ENCODE measurements around the gene PNKD. TPM values are rescaled to one million over a fixed set of nuclear protein-coding genes. Genes with fewer than 3 reads are reported as not detected.

PNKD gene
- total RNA-seq, 4 donors from 2014 or later: 63.9 to 690 (median 70.4) TPM

DNA sequence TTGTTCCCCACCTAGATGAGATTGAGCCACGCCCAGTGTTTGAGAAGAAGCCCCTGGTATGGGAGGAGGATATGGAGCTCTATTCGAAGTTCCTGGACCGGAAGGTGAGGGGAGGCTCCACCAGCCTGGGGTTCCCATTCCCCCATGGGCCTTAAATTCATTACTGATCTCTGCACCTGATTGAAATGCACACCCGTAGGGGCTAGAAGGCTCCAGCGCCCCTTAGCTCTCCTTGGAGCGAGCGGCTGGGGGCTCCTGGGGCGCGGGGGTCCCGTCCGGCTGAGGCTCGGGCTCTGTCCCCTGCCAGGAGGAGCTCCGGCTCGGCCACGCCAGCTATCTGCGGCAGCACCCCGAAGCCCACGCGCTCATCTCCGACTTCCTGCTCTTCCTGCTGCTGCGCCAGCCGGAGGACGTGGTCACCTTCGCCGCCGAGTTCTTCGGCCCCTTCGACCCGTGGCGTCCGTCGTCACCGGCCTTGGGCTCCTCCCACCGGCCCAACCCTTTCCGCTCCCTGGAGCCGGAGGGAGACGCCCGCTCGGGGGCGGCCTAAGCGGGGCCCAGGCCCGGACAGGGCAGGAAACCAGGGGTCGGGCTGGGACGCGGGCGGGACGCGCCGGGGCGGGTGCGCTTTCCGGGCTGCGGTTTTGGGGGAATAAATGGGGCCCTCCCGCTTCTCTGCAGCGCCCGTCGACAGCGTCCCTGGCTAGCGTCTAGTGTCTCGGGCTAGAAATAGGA, 97.3 kb downstream of the PNKD start:
- TF ChIP-seq, protein P1, sequence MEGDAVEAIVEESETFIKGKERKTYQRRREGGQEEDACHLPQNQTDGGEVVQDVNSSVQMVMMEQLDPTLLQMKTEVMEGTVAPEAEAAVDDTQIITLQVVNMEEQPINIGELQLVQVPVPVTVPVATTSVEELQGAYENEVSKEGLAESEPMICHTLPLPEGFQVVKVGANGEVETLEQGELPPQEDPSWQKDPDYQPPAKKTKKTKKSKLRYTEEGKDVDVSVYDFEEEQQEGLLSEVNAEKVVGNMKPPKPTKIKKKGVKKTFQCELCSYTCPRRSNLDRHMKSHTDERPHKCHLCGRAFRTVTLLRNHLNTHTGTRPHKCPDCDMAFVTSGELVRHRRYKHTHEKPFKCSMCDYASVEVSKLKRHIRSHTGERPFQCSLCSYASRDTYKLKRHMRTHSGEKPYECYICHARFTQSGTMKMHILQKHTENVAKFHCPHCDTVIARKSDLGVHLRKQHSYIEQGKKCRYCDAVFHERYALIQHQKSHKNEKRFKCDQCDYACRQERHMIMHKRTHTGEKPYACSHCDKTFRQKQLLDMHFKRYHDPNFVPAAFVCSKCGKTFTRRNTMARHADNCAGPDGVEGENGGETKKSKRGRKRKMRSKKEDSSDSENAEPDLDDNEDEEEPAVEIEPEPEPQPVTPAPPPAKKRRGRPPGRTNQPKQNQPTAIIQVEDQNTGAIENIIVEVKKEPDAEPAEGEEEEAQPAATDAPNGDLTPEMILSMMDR (IDR thresholded peaks at IDR 0.05): peak in 1 of 6 experiments; percentile 5
- TF ChIP-seq POLR2A (IDR thresholded peaks at IDR 0.05): peak; percentile 87 to 94
- Histone ChIP-seq H3K9me3 (no peaks in the 10 kb centered on the region), H3K27me3 (no peaks in the 10 kb centered on the region), H3K36me3 (no peaks in the 10 kb centered on the region), H3K4me3 (peak overlapping the region; percentile 52 to 63 (median 53)), H3K27ac (peak overlapping the region; percentile 84 to 88 (median 86)), H3K4me1 (no peaks in the 10 kb centered on the region)
- DNase-seq: peak; percentile 79 to 95 (median 92)

DNA sequence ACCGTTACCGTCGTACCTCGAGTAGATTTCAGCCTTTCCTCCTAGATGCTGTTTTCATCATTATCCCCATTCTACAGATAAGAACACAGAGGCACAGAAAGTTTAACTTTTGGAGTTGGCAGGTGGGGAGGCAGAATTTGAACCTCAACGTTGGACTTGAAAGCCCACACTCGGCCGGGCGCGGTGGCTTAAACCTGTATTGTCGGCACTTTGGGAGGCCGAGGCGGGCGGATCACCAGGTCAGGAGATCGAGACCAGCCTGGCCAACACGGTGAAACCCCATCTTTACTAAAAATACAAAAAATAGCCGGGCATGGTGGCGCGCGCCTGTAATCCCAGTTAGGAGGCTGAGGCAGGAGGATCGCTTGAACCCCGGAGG, 97.8 kb downstream of the PNKD start:
- peak in 1 of 3 donors; percentile 47 for DNase-seq
- Histone ChIP-seq H3K9me3 (no peaks in the 10 kb centered on the region), H3K4me3 (peak overlapping the region; percentile 52 to 63 (median 53)), H3K27me3 (no peaks in the 10 kb centered on the region), H3K4me1 (no peaks in the 10 kb centered on the region), H3K36me3 (no peaks in the 10 kb centered on the region), H3K27ac (peak overlapping the region; percentile 84 to 88 (median 86))
- no peak for TF ChIP-seq POLR2A (IDR thresholded peaks at IDR 0.05)
- TF ChIP-seq, protein P1 (IDR thresholded peaks at IDR 0.05): no peak

DNA sequence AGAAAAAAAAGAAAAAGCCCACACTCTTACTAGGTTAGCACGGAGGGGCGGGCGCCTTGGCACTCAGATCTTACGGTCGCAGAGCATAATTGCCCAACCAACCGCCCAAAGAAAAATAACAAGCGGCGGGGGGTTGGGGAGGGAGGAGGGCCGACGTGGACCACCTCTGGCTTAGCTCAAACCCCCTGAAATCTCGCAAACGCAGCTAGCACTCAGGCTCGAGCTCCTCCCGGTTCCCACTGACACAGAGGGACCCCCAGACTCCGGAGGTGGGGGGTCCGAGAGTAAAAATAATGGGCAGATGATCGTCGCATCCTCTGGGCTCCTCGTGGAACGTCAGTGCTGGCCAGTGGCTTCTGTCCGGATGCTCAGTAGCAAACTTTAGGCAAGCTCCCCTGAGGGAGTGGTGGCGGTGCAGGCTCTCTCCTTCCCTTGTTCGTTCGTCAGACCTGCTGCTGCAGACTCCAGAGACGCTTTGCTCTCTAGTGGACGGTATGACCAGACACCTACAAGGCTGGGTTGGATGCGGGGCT, 98.4 kb downstream of the PNKD start:
- H3K4me1 ChIP-seq: no peaks in the 10 kb centered on the region
- no peaks in the 10 kb centered on the region for H3K36me3 ChIP-seq
- peak in 1 of 3 donors; percentile 52 for DNase-seq
- peak overlapping the region; percentile 71 to 88 (median 85) for H3K27ac ChIP-seq
- H3K4me3 ChIP-seq: peak overlapping the region in 1 of 4 donors; percentile 53
- no peaks in the 10 kb centered on the region for H3K9me3 ChIP-seq
- H3K27me3 ChIP-seq: no peaks in the 10 kb centered on the region
- TF ChIP-seq, protein P1 (IDR thresholded peaks at IDR 0.05): no peak
- TF ChIP-seq POLR2A (IDR thresholded peaks at IDR 0.05): no peak

DNA sequence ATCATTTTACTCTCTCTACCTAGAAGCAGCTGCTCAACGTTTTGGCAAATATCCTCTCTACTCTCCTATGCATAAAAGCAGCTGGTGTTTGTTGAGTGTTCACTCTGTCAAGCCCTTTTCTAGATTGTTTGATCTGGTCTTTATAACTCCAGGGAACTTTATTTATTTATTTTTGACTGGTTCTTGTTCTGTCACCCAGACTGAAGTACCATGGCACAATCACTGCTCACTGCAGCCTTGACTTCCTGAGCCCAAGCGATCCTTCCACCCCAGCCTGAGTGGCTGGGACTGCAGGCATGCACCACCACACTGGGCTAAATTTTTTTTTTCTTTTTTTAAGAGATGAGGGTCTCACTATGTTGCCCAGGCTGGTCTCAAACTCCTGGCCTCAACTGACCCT, 99.0 kb downstream of the PNKD start:
- H3K9me3 ChIP-seq: no peaks in the 10 kb centered on the region
- no peak for DNase-seq
- H3K27ac ChIP-seq: peak overlapping the region in 2 of 4 donors; percentile 71 to 86
- TF ChIP-seq, protein P1 (IDR thresholded peaks at IDR 0.05): no peak
- TF ChIP-seq POLR2A (IDR thresholded peaks at IDR 0.05): no peak
- no peaks in the 10 kb centered on the region for H3K4me1 ChIP-seq
- H3K27me3 ChIP-seq: no peaks in the 10 kb centered on the region
- H3K4me3 ChIP-seq: no peak overlapping the region
- H3K36me3 ChIP-seq: no peaks in the 10 kb centered on the region

DNA sequence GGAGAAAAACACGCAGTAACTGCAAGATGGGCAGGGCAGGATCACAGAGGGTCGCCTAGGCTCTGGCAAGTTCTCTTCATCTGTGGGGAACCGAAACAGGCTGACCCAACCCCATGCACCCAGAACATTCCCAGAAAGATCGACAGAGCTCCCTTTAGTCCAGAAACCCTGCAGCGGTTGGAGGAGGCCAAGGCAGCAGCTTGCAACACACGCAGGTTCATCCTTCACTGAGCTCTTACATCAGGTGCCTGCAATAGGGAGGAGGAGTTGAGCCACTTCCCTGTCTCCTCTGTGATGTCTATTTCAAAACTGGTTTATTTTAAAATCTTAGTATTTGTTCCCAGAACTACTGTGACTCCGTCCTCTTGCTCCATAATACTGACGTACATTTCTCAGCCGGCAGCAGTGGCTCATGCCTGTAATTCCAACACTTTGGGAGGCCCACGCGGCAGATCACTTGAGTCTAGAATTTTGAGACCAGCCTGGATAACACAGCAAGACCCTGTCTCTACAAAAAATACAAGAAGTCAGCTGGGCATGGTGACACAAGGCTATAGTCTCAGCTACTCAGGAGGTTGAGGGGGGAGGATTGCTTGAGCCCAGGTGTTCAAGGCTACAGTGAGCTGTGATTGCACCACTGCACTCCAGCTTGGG, 100.2 kb downstream of the PNKD start:
- H3K27ac ChIP-seq: peak overlapping the region in 3 of 4 donors; percentile 40 to 86 (median 78)
- H3K9me3 ChIP-seq: no peaks in the 10 kb centered on the region
- no peaks in the 10 kb centered on the region for H3K27me3 ChIP-seq
- no peaks in the 10 kb centered on the region for H3K36me3 ChIP-seq
- TF ChIP-seq POLR2A (IDR thresholded peaks at IDR 0.05): no peak
- TF ChIP-seq, protein P1 (IDR thresholded peaks at IDR 0.05): no peak
- H3K4me3 ChIP-seq: no peak overlapping the region
- H3K4me1 ChIP-seq: no peaks in the 10 kb centered on the region
- DNase-seq: peak in 1 of 3 donors; percentile 73

Data from Peyer's patch (tissue), 4 donors.